IPS-18a (cell line): ENCODE measurements around the gene ENOX1.

Experiments
- H3K27ac ChIP-seq: one replicate; pipeline ENCODE4 v1.5.1; 2013; ENCODE audit warnings: low read length
- H3K27me3 ChIP-seq: one replicate; pipeline ENCODE4 v1.6.1; 2013; ENCODE audit warnings: mild to moderate bottlenecking, low read length; ENCODE audit not compliant: control insufficient read depth, insufficient read depth
- H3K36me3 ChIP-seq: one replicate; pipeline ENCODE4 v1.6.1; 2013; ENCODE audit warnings: low read depth, low read length; ENCODE audit not compliant: control insufficient read depth
- H3K4me1 ChIP-seq: one replicate; pipeline ENCODE4 v1.6.1; 2013; ENCODE audit warnings: low read depth, low read length; ENCODE audit not compliant: control insufficient read depth
- H3K4me3 ChIP-seq: one replicate; pipeline ENCODE4 v1.5.1; 2013; ENCODE audit warnings: low read length
- H3K9ac ChIP-seq: one replicate; pipeline ENCODE4 v1.6.1; 2013; ENCODE audit warnings: mild to moderate bottlenecking, low read length, moderate library complexity
- H3K9me3 ChIP-seq: one replicate; pipeline ENCODE4 v1.6.1; 2013; ENCODE audit warnings: low read depth, low read length; ENCODE audit not compliant: control insufficient read depth

ENOX1 gene

DNA sequence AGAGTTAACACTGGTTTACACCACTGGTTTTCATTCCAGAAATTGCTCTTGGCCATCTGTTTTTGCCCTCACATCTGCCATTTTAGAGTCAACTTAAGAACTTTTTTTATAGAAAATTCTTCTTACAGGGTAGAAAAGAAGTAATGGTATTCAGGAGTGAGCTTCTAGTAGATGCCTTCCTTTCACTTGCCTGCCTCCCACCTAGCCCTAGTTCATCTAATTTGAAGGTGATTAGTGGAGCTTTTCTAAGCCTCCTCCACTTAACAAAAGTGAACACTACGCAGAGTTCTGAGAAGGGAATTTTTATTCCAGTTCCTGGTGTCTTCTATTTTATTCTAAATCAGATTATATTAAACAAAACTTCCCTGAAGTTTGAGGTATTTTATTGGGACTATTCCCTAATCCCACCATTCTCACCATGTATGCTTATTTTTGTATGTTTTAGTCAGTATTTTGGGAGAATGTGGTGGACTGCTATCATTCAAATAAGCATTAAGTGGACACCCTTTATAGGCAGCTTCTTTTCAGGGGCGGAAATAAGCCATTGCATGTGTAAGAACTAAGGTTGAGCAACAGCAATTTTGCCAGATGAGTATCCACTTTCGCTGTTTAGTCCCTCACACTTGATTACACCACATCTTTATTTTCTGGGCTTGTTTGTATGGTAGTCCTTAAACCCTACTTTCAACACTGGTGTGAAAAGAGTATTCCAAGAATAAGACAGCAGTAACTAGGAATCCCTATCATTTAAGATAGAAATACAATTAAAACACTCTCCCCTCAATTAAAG lies 156.9 kb downstream of the ENOX1 start:
- Histone ChIP-seq H3K27me3 (no peaks in the 10 kb centered on the region), H3K36me3 (no peaks in the 10 kb centered on the region), H3K4me3 (no peak overlapping the region), H3K4me1 (no peaks in the 10 kb centered on the region), H3K9me3 (no peaks in the 10 kb centered on the region), H3K9ac (no peak overlapping the region), H3K27ac (no peak overlapping the region)

DNA sequence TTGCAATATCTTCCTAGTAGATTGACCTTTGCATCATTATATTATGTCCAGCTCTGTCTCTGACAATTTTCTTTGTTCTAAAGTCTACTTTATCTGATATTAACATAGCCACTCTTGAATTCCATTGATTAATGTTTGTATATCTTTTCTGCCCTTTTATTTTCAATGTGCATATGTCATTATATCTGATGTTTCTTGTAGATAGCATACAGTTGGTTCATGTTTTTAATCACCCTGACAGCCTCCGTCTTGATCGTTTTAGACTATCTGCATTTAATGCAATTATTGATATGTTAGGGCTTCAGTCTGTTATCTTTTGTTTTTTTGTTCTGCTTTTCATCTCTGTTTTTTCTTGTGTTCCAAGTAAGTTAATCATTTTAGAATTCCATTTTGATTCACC lies 159.8 kb downstream of the ENOX1 start:
- H3K4me1 ChIP-seq: no peaks in the 10 kb centered on the region
- H3K27ac ChIP-seq: no peak overlapping the region
- no peak overlapping the region for H3K9ac ChIP-seq
- H3K4me3 ChIP-seq: no peak overlapping the region
- no peaks in the 10 kb centered on the region for H3K27me3 ChIP-seq
- no peaks in the 10 kb centered on the region for H3K36me3 ChIP-seq
- H3K9me3 ChIP-seq: no peaks in the 10 kb centered on the region

GRCh38 chr13:43614063-43614462 lies 172.7 kb downstream of the ENOX1 start:
- Histone ChIP-seq H3K36me3 (no peaks in the 10 kb centered on the region), H3K9me3 (no peaks in the 10 kb centered on the region), H3K27ac (no peak overlapping the region), H3K4me1 (no peaks in the 10 kb centered on the region), H3K4me3 (no peak overlapping the region), H3K9ac (no peak overlapping the region), H3K27me3 (no peaks in the 10 kb centered on the region)

GRCh38 chr13:43611281-43612273 lies 175.2 kb downstream of the ENOX1 start:
- H3K27me3 ChIP-seq: no peaks in the 10 kb centered on the region
- no peak overlapping the region for H3K9ac ChIP-seq
- no peaks in the 10 kb centered on the region for H3K9me3 ChIP-seq
- H3K4me3 ChIP-seq: no peak overlapping the region
- no peak overlapping the region for H3K27ac ChIP-seq
- no peaks in the 10 kb centered on the region for H3K4me1 ChIP-seq
- no peaks in the 10 kb centered on the region for H3K36me3 ChIP-seq

DNA sequence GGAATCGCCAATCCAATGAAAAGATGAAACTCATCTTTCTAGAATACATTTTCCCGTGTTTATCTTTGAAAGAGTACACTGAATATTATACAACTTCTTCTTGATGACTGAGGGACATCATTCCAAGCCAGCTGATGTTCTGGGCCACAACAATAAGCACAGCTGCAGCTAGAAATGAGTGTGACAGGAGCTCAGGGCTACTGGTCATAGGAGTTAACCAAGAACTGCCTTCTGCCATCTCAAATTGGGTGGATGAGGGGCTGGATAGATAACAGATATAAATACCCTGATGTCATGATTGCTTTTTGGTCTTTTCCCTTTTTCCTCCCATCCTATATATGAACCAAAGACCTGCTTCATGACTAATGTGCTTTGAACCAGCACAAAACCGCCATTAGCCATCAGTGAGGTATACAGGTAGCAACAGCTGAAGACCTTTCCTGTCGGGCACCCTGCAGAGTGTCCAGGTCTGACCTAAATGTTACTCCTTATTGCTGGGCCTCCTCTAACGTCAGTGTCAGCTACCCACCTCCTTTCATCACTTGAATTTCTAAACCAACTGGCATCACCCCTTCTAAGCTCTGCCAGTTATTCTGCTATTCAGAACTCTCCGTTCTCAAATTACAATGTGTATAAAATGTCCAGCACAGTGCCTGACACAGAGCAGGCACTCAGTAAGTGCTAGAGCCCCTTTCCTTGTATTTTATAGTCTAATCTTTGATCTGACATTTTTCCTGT lies 178.2 kb downstream of the ENOX1 start:
- Histone ChIP-seq H3K4me3 (no peak overlapping the region), H3K27ac (no peak overlapping the region), H3K9me3 (peaks cover 8% of the 10 kb centered on the region), H3K9ac (no peak overlapping the region), H3K27me3 (no peaks in the 10 kb centered on the region), H3K36me3 (no peaks in the 10 kb centered on the region), H3K4me1 (no peaks in the 10 kb centered on the region)

GRCh38 chr13:43597599-43597945 lies 189.2 kb downstream of the ENOX1 start:
- H3K4me3 ChIP-seq: no peak overlapping the region
- no peaks in the 10 kb centered on the region for H3K4me1 ChIP-seq
- no peaks in the 10 kb centered on the region for H3K9me3 ChIP-seq
- no peak overlapping the region for H3K27ac ChIP-seq
- no peaks in the 10 kb centered on the region for H3K36me3 ChIP-seq
- H3K27me3 ChIP-seq: no peaks in the 10 kb centered on the region
- H3K9ac ChIP-seq: no peak overlapping the region

GRCh38 chr13:43596924-43597598 lies 189.7 kb downstream of the ENOX1 start:
- H3K27me3 ChIP-seq: no peaks in the 10 kb centered on the region
- H3K4me3 ChIP-seq: no peak overlapping the region
- no peaks in the 10 kb centered on the region for H3K4me1 ChIP-seq
- H3K9me3 ChIP-seq: no peaks in the 10 kb centered on the region
- no peaks in the 10 kb centered on the region for H3K36me3 ChIP-seq
- no peak overlapping the region for H3K9ac ChIP-seq
- no peak overlapping the region for H3K27ac ChIP-seq

DNA sequence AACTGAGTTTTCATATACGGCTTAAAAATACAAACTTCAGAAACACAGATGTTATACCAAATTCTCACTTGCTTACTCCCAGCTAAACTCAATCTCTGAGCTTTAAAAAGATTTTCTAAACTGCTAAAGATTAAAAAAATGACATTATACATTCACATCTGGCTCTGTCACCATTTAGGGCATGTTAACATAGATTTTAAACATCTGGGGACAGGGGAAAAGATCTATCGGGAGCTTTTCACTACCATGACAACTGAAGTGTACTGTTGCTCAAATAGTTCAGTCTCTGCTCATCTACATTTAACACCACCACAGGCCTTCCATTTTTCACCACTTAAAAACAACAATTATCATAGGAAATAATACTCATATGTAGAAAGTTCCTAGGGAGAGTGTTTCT lies 190.8 kb downstream of the ENOX1 start:
- Histone ChIP-seq H3K9me3 (no peaks in the 10 kb centered on the region), H3K27me3 (no peaks in the 10 kb centered on the region), H3K27ac (no peak overlapping the region), H3K4me1 (no peaks in the 10 kb centered on the region), H3K9ac (no peak overlapping the region), H3K36me3 (no peaks in the 10 kb centered on the region), H3K4me3 (no peak overlapping the region)

- Histone ChIP-seq H3K4me1 (no peaks in the 10 kb centered on the region), H3K9me3 (no peaks in the 10 kb centered on the region), H3K27me3 (no peaks in the 10 kb centered on the region), H3K9ac (no peak overlapping the region), H3K4me3 (no peak overlapping the region), H3K27ac (no peak overlapping the region), H3K36me3 (no peaks in the 10 kb centered on the region)
These were observed 199.4 kb downstream of the ENOX1 start for GRCh38 chr13:43587376-43587775.

DNA sequence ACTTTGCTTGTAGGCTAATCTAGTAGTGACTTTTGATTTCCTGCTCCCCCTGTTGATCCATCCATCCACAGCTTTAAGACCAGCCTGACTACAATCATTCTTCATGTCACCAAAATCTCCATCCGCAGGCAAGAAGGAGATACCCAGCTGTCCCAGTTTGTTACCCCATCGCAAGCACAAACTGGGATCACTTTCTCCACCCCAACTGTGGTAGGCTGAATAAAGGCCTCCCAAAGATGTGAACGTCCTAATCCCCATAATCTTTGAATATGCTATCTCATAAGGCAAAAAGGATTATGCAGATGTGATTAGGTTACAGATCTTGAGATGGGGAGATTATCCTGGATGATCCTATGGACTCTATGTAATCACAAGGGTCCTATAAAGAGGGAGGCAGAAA lies 202.0 kb downstream of the ENOX1 start:
- no peaks in the 10 kb centered on the region for H3K27me3 ChIP-seq
- H3K36me3 ChIP-seq: no peaks in the 10 kb centered on the region
- H3K4me1 ChIP-seq: no peaks in the 10 kb centered on the region
- H3K27ac ChIP-seq: no peak overlapping the region
- H3K9ac ChIP-seq: no peak overlapping the region
- no peak overlapping the region for H3K4me3 ChIP-seq
- no peaks in the 10 kb centered on the region for H3K9me3 ChIP-seq

DNA sequence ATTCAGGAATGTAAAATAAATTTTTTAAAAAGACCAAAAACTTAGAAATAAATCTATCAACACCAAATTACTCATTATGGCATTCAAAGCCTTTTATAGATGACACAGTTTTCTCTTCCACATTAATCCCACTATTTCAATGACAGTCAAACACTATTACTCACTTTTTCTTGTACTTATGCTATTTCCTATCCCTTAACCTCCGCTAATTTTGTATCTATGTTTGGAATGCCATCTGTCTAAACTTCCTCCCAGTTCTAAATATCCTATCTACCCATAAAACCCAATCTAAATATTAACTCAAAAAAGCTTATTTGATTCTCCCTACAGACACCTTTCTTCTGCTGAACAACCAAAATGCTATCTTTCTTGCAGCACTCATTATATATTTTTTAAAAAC lies 203.5 kb downstream of the ENOX1 start:
- Histone ChIP-seq H3K9me3 (no peaks in the 10 kb centered on the region), H3K4me1 (no peaks in the 10 kb centered on the region), H3K27ac (no peak overlapping the region), H3K36me3 (no peaks in the 10 kb centered on the region), H3K4me3 (no peak overlapping the region), H3K27me3 (no peaks in the 10 kb centered on the region), H3K9ac (no peak overlapping the region)
